Naive B cell (primary cell): ENCODE results near the gene C9orf78. TPM values are rescaled to one million over a fixed set of nuclear protein-coding genes. Genes with fewer than 3 reads are reported as not detected.

ENCODE experiments used
- ATAC-seq, 2 donors: fragments of 150-1000 bp; cut with Tn5 transposase; 2 replicates each; pipeline ENCODE4 v1.10.0; 2021; ENCODE audit warnings: low read depth in 2 of 2, mild to moderate bottlenecking in 2 of 2, moderate library complexity in 2 of 2
- DNase-seq: peaks from one replicate; pipeline ENCODE4 v3.0.0; 2022
- H3K27ac Mint-ChIP-seq, 6 donors: one replicate each; pipeline ENCODE4 v1.8.0; 2020 to 2022; ENCODE audit warnings: mild to moderate bottlenecking in 6 of 6, mixed read lengths in 6 of 6, moderate library complexity in 5 of 6, inconsistent platforms in 2 of 6
- H3K27me3 Mint-ChIP-seq, 3 donors: one replicate each; pipeline ENCODE4 v1.8.0; 2021 to 2022; ENCODE audit warnings: mixed read lengths in 3 of 3, mild to moderate bottlenecking in 1 of 3
- H3K36me3 Mint-ChIP-seq, 2 donors: one replicate each; pipeline ENCODE4 v1.8.0; 2020 to 2022; ENCODE audit warnings: mixed read lengths in 2 of 2, inconsistent platforms in 1 of 2, mild to moderate bottlenecking in 1 of 2
- H3K4me1 Mint-ChIP-seq, 3 donors: one replicate each; pipeline ENCODE4 v1.8.0; 2020 to 2022; ENCODE audit warnings: mixed read lengths in 3 of 3, inconsistent platforms in 1 of 3, mild to moderate bottlenecking in 1 of 3, moderate library complexity in 1 of 3
- H3K4me3 Mint-ChIP-seq, 8 donors: one replicate each; pipeline ENCODE4 v1.8.0; 2020 to 2022; ENCODE audit warnings: mild to moderate bottlenecking in 8 of 8, mixed read lengths in 8 of 8, moderate library complexity in 8 of 8, inconsistent platforms in 2 of 8
- H3K9me3 Mint-ChIP-seq, 7 donors: one replicate each; pipeline ENCODE4 v1.8.0; 2020 to 2022; ENCODE audit warnings: mixed read lengths in 7 of 7, mild to moderate bottlenecking in 5 of 7, inconsistent platforms in 2 of 7, moderate library complexity in 1 of 7
- polyA plus RNA-seq, 6 donors: library from polyadenylated mRNA; unstranded; fragments of 300-500 nt; fragmentation: Illumina TruSeq; gene quantifications; one replicate each; pipeline ENCODE4 v1.2.3, GENCODE V29; 2021; ENCODE audit warnings: low read depth in 6 of 6

C9orf78 gene, protein sequence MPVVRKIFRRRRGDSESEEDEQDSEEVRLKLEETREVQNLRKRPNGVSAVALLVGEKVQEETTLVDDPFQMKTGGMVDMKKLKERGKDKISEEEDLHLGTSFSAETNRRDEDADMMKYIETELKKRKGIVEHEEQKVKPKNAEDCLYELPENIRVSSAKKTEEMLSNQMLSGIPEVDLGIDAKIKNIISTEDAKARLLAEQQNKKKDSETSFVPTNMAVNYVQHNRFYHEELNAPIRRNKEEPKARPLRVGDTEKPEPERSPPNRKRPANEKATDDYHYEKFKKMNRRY
- polyA plus RNA-seq = 100 to 1,000 TPM; 100 to 148 (median 120) TPM

DNA sequence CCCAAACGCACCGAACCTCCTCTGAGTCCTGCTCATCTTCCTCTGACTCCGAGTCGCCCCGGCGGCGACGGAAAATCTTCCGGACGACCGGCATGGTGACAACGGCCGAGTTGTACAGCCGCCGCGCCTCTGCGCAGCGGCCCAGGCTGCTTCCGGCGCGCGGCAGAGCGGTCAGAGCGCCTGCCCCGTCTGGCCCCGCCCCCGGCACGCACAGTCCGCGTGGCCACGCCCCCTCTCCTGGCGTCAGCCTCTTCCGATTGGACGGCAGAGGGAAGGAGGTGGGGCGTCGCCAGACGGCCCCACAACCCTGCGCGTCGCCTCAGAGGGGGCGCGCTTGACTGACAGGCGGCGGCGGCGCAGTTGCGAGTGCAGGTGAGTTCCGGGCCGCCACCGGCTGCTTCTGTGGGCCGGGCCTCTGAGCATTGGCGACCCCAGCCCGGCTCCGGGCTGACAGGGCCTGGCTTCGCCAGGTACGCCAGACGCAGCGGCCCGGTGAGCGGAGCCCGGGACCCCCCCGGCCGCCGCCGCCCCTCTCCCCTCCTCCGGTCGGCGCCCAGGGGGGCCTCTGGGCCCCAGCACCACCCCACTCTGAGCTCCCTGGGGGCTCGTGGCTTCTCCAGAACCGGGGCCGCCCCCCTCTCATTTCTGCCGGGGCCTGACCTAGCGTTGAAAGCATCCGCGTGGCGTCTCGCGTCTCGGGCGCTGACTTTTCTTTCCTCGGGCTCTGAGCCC, at the start of gene C9orf78, which contains the start of gene USP20:
C9orf78 (minus strand) TSS at position 148 of the 732 bp plus-strand sequence; CDS start at position 94, 54 bp downstream.
USP20 (plus strand) TSS at position 331 of the 732 bp plus-strand sequence. CDS start 17,098 bp downstream, outside the sequence.
- Mint-ChIP-seq H3K4me3 (peak within 1 kb of the TSS; percentile 95 to 99 (median 97)), H3K9me3 (no peaks in the 10 kb centered on the region), H3K27ac (peak within 1 kb of the TSS; percentile 96 to 100 (median 98)), H3K27me3 (no peaks in the 10 kb centered on the region), H3K36me3 (no peaks in the 10 kb centered on the region), H3K4me1 (peaks cover 41 to 58% (median 54%) of the 10 kb centered on the region in 3 donors)
- DNase-seq = peak; percentile 98
- ATAC-seq = peak; percentile 89

DNA sequence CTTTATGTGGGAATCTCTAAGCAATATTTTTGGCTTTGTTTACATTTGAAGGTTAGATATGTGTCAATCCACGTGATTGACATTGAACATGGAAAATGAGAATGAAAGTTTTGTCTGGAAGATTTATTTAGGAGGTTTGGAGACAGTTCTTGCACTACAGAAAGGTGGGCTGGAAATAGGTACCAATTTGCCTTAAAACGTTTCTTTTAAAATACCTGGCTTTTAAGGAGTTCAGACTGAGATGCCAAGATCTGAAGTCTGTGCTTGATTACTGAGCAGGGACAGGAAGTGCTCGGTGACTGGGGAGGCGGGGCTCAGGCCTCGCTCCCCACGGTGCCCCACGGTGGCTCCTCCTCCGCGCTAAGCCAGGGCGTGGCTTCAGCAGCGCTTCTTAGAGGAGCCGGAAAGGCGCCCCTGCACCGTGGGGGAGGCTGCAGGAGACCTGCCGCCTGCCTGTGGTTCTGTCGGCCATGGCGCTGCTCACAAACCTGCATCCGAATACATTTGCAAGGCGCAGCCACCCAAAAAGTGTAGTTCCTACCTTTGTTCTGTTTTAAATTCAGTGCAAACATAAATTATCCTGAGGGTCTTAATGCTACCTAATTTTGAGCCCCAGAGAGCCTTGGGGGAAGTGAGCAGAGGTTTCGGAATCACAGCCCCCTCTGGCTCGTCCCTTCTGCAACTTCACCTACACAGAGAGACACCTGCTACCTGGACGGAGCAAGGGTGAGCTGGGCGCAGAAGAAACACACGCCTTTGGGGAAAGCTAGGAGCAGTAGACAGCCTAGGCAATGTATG, 49.3 kb upstream of the C9orf78 start:
- Mint-ChIP-seq H3K27me3 (no peaks in the 10 kb centered on the region), H3K4me3 (peak overlapping the region; percentile 84 to 99 (median 96)), H3K27ac (peak overlapping the region; percentile 93 to 100 (median 99)), H3K9me3 (no peaks in the 10 kb centered on the region), H3K36me3 (no peaks in the 10 kb centered on the region), H3K4me1 (peaks cover 41 to 58% (median 53%) of the 10 kb centered on the region in 3 donors)
- DNase-seq (peak; percentile 94), ATAC-seq (peak; percentile 63 to 64)

DNA sequence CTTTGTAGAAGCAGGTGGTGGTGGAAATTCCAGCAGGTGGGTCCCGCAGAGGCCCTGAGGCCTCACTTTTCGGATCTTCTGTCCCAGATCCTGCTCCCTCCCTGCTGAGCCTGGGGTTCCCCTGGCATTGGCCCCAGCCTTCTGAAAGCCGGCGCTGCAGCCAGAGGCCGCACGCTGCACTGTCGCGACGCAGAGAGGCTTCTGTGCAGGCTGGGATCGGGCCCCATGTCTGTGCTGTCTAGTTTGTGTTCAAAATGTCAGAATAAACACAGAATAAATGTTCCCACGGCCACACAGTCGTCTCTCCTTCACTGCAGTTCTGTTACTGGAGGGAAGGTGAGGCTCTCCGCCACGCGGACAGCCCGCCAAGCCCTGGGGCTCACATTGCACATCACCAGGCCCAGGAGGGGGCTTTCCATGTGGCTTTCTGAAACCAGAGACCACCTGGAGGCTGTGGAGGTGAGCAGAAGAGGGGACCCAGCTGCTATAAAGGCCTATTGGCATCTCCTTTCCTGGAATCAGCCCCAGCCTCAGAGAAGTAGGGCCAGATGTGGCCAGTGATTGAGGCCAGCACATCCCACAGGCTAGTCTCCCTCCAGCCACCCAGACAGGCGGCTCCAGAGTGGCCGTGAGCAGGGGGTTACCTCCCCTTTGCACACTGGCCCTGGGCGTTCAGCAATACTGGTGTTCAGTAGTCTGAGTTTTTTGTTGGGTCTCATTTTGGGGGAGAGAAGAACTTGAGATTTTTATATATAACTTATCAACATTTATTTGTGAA, 46.7 kb upstream of the C9orf78 start:
- peak overlapping the region in 1 of 8 donors; percentile 43 for H3K4me3 Mint-ChIP-seq
- H3K27ac Mint-ChIP-seq = peak overlapping the region in 3 of 6 donors; percentile 42 to 81 (median 67)
- no peak for DNase-seq

DNA sequence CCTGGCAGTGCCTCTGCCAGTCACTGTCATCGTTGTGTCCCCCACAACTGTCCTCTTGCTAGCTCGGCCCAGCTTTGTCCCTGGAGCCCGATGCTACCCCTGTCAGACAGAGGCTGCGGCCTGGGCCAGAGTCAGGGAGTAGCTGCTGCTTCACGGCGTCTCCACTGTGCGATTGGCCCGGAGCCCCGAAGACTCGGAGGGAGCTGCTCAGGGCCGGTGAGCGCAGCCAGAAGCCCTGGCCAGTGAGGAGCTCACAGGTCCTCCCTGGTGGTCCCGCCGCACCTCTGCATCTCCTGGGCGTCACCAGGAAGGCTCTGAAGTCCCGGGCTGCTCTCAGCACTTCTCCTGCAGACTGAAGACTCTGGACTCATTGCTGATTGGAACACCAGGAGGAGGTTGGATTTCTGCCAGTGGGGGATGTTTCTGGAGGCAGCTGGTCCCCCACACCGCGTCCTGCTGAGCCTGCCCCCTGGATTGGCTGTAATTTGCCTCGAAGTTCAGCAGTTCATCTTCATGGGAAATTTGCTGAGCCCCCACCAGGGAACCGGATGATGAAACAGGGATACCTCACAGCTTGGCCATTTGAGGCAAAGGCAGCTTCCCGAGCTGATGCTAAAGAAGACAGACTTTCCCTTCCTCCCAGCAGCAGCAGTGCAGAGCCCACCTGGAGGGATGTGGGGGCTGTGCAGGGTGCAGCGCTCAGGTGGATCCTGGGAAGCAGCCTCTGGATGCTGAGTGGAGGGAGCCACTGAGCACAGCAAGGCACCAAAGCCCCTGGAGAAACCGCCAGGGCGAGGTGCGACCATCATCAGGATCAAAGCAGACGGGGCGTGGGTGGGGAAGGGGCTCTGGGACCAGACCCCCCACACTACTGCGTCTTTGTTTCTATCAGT, 45.8 kb upstream of the C9orf78 start:
- Mint-ChIP-seq H3K27me3 (no peaks in the 10 kb centered on the region), H3K4me1 (peaks cover 15 to 24% (median 21%) of the 10 kb centered on the region in 3 donors), H3K27ac (no peak overlapping the region), H3K4me3 (no peak overlapping the region), H3K36me3 (no peaks in the 10 kb centered on the region), H3K9me3 (no peaks in the 10 kb centered on the region)
- ATAC-seq = no peak
- no peak for DNase-seq

More for the DNA sequence above, 46.7 kb upstream of the C9orf78 start:
- Mint-ChIP-seq H3K9me3 (no peaks in the 10 kb centered on the region), H3K4me1 (peaks cover 18 to 31% (median 26%) of the 10 kb centered on the region in 3 donors), H3K27me3 (no peaks in the 10 kb centered on the region), H3K36me3 (no peaks in the 10 kb centered on the region)
- ATAC-seq = no peak

DNA sequence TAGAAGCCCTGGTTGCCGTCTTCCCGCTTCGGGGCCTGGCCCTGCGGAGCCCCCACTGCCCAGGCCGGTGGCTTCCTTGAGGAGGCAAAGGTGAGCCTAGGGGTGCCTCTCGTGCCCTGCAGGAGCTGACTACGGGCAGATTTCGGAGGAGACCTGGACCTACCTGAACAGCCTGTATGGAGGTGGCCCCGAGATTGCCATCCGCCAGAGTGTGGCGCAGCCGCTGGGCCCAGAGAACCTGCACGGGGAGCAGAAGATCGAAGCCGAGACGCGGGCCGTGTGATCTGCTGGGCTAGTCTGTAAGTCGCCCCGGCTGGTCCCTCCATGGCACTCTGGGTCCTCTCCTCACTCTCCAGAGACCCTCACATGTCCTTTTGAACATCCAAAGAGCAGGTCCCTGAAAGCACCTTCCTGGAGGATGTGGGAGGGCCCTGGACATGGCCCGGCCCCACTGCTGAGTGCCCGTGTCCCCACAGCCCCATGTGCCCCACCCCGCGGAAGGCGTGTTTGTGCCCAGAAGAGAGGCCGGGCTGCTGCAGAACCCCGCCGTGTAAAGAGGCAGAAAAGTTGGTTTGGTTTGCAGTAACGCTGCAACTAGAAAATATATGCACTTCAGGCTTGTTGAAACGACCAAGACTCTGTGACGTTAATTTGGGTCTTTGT, 45.0 kb upstream of the C9orf78 start:
- no peaks in the 10 kb centered on the region for H3K27me3 Mint-ChIP-seq
- H3K4me3 Mint-ChIP-seq = no peak overlapping the region
- DNase-seq = no peak
- peaks cover 10 to 16% (median 14%) of the 10 kb centered on the region in 3 donors for H3K4me1 Mint-ChIP-seq
- ATAC-seq = no peak
- H3K36me3 Mint-ChIP-seq = no peaks in the 10 kb centered on the region
- peak overlapping the region in 1 of 6 donors; percentile 71 for H3K27ac Mint-ChIP-seq
- no peaks in the 10 kb centered on the region for H3K9me3 Mint-ChIP-seq

DNA sequence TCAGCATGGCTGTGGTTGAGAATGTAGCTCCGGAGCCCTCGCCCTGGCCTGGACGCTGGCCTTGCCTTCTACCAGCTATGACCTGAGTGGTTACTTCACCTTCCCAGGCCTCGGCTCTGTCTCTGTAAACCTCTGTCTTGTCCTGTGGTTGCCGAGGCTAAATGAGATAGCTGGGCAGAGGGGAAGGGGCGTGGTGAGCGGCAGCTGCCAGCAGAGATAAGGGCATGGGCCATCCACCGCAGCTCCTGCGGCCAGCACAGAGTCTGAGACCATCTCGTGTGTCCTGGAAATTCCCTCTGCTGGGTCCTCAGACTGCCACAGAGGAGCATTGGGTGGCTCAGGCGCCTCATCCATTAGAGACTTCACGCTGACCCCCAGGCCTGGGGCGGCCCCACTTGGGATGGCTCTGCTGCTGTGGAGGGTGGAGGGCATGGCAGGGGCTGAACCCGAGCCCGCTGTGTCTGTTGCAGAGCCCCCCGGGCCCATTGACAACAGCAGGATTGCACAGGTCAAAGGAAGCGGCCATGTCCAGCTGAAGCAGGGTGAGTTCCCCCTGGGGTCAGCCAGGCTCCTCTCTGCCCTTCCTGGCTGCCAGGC, 44.1 kb upstream of the C9orf78 start:
- Mint-ChIP-seq H3K27me3 (no peaks in the 10 kb centered on the region), H3K27ac (no peak overlapping the region), H3K36me3 (peaks cover 0 to under 1% of the 10 kb centered on the region in 2 donors), H3K4me3 (no peak overlapping the region), H3K9me3 (no peaks in the 10 kb centered on the region), H3K4me1 (peaks cover 3 to 7% (median 5%) of the 10 kb centered on the region in 3 donors)
- DNase-seq = no peak
- ATAC-seq = no peak

DNA sequence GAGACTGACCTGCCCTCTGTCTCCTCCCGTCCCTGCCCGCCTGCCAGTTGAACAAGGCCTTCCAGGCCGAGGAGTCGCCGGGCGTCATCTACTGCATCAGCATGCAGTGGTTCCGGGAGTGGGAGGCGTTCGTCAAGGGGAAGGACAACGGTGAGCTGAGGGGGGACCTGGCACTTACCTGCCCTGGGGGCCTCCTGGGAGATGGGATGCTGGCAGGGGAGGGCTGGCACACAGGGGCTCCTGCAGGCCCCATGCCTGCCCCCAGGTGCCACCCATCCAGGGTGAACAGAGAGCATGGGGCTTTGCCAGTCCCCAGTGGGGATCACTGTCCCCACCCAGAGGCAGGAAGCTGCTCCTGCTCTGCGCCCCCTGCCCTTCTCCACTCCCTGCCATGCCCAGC, 43.2 kb upstream of the C9orf78 start:
- Mint-ChIP-seq H3K27ac (no peak overlapping the region), H3K36me3 (peaks cover 0 to 7% of the 10 kb centered on the region in 2 donors), H3K4me3 (no peak overlapping the region), H3K4me1 (no peaks in the 10 kb centered on the region), H3K27me3 (no peaks in the 10 kb centered on the region), H3K9me3 (no peaks in the 10 kb centered on the region)
- DNase-seq (no peak), ATAC-seq (no peak)

DNA sequence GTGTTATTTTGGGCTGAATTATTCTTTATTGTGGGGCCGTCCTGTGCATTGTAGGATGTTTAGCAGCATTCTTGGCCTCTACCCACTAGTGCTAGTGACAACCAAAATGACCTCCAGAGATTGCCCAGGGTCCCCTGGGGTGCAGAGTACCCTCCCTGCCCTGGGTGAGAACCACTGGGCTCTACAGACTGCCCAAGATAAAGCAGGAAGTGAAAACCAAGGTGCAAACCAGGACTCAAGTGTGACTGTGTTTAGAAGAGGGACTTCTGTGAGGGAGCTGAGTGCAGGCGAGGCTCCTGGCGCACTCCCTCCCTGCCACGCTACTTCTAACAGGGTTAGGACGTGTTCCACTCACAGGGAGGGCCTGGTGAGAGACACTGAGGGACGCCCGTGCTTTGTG, 41.7 kb upstream of the C9orf78 start:
- DNase-seq (no peak), ATAC-seq (no peak)
- H3K27me3 Mint-ChIP-seq = no peaks in the 10 kb centered on the region
- no peak overlapping the region for H3K4me3 Mint-ChIP-seq
- H3K9me3 Mint-ChIP-seq = no peaks in the 10 kb centered on the region
- H3K36me3 Mint-ChIP-seq = peaks cover 0 to 7% of the 10 kb centered on the region in 2 donors
- peak overlapping the region in 2 of 6 donors; percentile 10 to 24 for H3K27ac Mint-ChIP-seq
- H3K4me1 Mint-ChIP-seq = no peaks in the 10 kb centered on the region

DNA sequence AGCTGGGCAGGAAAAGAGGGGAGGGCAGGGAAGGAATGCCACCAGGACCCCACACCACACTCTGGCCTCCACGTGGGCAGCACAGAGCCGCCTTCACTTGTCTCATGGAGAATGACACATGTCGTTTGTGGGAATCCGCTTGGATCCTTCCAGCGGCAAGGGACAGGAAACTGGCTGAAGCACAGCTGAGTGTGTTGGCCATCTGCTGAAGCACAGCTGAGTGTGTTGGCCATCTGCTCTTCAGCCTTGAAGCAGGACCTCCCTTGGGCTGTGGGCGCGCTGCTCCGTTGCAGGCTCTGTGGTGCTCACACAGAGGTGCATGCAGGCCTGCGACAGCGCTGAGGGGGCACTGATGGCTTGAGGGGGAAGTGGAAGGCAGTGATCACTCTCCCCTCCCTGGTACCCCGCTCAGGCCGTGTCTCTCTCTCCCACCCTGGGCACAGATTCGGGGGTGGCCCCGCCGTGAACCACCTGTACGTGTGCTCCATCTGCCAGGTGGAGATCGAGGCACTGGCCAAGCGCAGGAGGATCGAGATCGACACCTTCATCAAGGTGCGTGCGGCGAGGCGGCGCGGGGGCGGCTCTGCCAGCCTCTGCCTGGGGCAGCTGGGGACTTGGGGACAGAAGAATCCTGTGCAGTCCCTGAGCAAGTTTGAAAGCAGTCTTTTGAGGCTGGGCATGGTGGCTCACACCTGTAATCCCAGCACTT, 40.8 kb upstream of the C9orf78 start:
- no peaks in the 10 kb centered on the region for H3K9me3 Mint-ChIP-seq
- H3K4me3 Mint-ChIP-seq = no peak overlapping the region
- DNase-seq (no peak), ATAC-seq (no peak)
- no peak overlapping the region for H3K27ac Mint-ChIP-seq
- peaks cover 0 to 3% (median 0%) of the 10 kb centered on the region in 3 donors for H3K4me1 Mint-ChIP-seq
- H3K27me3 Mint-ChIP-seq = no peaks in the 10 kb centered on the region
- H3K36me3 Mint-ChIP-seq = peaks cover 0 to 7% of the 10 kb centered on the region in 2 donors

DNA sequence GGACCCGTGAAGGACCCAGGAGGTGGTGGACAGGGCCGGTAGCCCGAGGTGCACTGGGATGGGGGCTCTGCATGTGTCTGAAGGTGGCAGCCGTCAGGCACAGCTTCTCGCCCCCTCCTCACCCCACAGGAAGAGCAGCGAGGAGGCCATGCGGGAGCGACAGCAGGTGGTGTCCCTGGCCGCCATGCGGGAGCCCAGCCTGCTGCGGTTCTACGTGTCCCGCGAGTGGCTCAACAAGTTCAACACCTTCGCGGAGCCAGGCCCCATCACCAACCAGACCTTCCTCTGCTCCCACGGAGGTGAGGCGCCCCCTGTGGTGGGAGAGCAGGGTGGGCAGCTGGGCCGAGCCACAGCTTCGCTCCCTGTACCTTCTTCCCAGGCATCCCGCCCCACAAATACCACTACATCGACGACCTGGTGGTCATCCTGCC, 40.1 kb upstream of the C9orf78 start:
- peaks cover 0 to 3% (median 0%) of the 10 kb centered on the region in 3 donors for H3K4me1 Mint-ChIP-seq
- DNase-seq = no peak
- no peak overlapping the region for H3K27ac Mint-ChIP-seq
- no peak for ATAC-seq
- H3K9me3 Mint-ChIP-seq = no peaks in the 10 kb centered on the region
- peaks cover 0 to 7% of the 10 kb centered on the region in 2 donors for H3K36me3 Mint-ChIP-seq
- no peak overlapping the region for H3K4me3 Mint-ChIP-seq
- no peaks in the 10 kb centered on the region for H3K27me3 Mint-ChIP-seq
